SW 1271 (cell line): ENCODE data around the gene C16orf89.

Experiments used
- DNase-seq, 2 experiments: peaks; one replicate each; lab custom pipeline; 2025; lab: John Stamatoyannopoulos, UW

Gene C16orf89

GRCh38 chr16:5003828-5004227, 61.9 kb downstream of the C16orf89 start:
- DNase-seq = no peak

- DNase-seq = no peak
These were observed 62.5 kb downstream of the C16orf89 start for GRCh38 chr16:5003211-5003610.

- DNase-seq = no peak
These were observed 63.0 kb downstream of the C16orf89 start for GRCh38 chr16:5002699-5003143.

- no peak for DNase-seq
These were observed 63.8 kb downstream of the C16orf89 start for GRCh38 chr16:5001986-5002385.

GRCh38 chr16:5001571-5001970, 64.2 kb downstream of the C16orf89 start:
- DNase-seq = no peak

- DNase-seq = no peak
These were observed 65.2 kb downstream of the C16orf89 start for GRCh38 chr16:5000573-5001001.

GRCh38 chr16:4994719-4995434, 70.9 kb downstream of the C16orf89 start:
- no peak for DNase-seq
